Stimulated activated CD4-positive, alpha-beta T cell treated with anti-CD3 and anti-CD28 coated beads, Interleukin-15, amount 100 ng/mL, for 1 hour (primary cell): ENCODE results near the gene SUOX.
"Not testable (repeated sequence)": the region's sequence is repeated elsewhere in the genome, so short reads cannot be mapped to it uniquely, and the experiment has no call there.

Experiments
- DNase-seq, 2 donors: peaks; one replicate each; pipeline ENCODE4 v3.0.0-alpha.2; 2020; ENCODE audit warnings: low read depth in 1 of 2, low spot score in 1 of 2

Gene SUOX

DNA sequence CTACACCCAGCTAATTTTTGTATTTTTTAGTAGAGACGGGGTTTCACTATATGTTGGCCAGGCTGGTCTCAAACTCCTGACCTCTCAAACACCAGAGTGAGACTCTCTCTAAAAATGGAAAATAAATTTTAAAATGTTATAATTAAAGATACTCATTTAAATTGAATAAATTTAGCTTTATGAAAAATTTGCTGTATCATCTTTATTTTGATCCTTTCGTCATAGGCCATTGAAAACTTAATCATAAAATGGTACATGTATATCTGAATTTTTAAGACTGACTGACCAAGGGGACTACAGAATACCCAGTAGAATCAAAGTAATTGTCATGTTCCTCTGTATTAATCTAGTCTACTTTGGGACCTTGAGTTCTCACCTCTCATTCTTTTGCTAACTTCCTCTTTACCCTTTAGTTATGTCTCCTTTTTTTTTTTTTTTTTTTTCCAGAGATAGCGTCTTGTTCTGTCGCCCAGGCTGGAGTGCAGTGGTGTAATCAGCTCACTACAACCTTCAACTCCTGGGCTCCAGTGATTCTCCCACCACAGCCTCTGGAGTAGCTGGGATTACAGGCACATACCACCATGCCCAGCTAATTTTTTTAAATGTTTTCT lies 13.7 kb upstream of the SUOX start:
- no peak for DNase-seq

DNA sequence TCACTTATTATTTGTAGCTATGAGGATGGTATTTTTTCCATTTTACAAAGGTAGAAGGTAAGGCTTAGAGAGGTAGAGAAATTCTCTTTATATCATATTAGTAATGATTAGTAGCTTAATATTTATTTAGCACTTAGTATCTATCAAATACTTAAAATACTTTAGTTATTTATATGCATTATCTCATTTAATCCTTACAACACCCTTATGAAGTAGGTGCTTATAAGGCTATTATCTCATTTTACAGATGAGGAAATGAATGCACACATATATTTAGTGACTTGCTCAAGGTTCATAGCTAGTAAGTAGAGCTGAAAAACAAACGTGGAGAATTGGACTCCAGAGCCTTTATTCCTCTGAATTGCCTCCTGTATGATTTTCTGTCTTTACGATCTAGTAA lies 12.2 kb upstream of the SUOX start:
- no peak for DNase-seq

DNA sequence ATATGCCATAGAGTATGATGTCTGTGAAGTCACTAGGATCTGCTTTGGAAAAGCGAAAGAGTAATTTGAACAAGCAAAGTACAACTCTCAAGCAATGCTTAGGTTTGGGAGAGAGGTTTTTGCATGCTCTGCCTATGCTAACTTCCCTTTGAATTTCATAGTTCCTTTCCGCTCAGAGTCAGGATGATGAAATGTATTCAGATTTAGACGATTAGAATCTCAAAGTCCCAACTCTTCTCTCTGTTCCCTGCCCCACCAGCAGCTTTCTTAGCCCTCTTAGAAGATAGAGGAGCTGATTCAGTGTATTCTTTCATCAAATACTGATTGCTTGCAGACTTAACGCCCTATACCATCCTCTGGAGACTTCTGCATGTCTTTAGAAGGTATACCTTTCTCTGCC lies 11.7 kb upstream of the SUOX start:
- no peak for DNase-seq

DNA sequence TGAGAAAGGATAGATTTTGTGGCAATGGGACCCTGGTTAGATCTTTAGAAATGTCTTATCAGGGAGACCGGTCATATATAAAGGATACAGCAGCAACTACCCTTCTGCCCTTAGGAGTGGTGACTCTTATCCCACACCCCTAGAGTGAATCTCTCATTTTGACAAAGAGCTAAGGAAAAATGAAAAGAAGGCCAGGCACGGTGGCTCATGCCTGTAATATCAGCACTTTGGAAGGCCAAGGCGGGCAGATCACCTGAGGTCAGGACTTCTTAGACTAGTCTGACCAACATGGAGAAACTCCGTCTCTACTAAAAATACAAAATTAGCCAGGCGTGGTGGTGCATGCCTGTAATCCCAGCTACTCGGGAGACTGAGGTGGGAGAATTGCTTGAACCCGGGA lies 11.1 kb upstream of the SUOX start:
- not testable (repeated sequence) for DNase-seq

DNA sequence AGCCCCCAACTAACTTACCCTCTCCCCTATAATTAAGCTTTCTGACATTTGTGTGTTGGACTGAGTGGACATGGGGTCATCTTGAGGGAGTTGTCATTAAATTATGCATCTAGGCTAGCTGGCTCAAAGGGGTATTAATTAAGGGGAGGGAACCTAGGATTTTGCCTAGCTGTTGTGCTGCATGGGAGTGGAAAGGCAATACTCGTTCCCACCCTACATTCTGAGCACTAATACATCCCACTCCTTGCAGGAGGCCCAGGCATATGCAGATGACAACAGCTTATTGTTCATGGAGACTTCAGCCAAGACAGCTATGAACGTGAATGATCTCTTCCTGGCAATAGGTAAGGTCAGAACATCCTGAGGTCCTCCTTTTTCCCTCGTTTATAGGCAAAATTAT lies 6.0 kb upstream of the SUOX start:
- DNase-seq, result no peak

DNA sequence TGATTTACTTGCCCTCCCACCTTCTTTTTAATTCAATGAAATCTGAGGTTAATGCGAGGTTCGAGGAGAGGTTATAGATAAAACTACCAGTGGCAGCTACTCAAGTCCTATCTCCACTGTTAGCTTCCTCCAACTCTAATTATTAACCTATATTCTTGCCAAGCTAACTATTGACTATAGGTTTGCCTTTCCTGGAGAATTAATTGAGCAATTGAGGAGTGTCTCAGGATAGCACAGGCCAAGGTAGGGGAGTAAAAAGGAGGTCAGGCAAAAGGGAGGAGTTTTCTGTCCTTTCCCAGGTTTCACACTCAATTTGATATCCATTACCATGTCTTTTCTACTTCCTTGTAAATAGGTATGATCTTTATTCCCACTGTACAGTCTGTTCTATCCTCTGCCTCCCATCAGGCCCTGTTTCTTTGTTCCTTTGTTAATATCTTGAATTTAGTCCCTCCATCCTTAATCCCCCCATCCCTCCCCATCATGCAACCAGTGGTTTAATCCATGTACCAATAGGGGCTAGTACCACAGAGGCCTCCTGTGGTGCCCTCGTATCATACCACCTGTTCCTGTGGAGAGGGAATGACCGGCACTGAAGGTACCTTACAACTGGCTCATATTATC lies 3.7 kb upstream of the SUOX start:
- DNase-seq, result no peak

DNA sequence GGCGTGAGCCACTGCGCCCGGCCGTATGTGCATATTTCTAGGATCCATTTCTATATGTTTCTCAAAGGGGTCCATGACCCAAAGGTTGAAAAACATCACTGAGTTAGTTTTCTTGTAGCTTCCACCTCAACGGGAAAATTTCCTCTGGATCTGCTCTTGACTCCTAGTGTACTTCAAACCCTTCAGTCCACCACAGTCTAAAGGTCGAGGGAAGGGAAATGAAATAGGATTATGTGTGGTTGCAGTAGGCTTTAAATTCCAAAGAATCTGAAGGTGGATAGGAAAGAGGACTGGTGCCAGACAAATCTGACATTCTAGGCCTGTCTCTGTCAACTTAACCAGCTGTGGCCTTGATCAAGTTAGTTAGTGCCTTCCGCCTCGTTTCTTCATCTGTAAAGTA lies 1.7 kb upstream of the SUOX start:
- DNase-seq, result no peak

DNA sequence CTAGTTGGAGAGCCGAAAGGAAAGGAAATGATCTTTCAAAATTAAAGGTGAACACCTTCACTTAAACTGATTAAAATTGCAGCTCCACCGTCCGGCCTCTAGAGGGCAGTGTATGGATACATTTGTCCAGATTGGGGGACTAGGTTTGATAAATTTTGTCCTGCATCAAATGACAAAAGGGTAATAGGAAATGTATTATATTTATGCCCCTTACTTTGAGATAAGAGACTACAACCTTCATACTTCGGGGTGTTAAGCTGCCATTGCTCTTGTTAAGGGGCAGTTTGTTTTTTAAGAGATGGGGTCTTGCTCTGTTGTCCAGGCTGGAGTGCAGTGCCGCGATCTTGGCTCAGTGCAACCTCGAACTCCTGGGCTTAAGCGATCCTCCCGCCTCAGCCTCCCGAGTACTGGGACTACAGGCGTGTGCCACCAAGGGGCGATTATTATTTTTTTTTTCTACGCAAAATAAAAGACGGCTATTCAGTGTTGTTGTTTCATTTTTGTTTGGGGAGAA lies 818 bp upstream of the SUOX start:
- peak in 1 of 2 donors; percentile 30 for DNase-seq

DNA sequence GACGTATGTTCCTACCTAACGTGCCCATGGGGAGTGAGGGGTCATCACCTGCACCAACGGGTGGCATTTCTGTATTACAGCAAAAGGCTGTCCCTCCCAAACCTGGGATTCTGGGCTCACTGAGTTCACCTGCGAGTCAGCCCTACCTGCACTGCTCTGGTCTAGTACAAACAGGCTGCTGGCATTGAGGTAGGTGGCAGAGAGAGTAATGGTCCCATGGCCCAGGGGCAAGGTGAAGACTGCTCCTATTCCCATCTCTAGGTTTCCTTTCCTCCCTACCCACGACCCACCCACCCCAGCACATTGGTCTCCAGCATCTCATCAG lies 421 bp downstream of the SUOX start:
- no peak for DNase-seq

DNA sequence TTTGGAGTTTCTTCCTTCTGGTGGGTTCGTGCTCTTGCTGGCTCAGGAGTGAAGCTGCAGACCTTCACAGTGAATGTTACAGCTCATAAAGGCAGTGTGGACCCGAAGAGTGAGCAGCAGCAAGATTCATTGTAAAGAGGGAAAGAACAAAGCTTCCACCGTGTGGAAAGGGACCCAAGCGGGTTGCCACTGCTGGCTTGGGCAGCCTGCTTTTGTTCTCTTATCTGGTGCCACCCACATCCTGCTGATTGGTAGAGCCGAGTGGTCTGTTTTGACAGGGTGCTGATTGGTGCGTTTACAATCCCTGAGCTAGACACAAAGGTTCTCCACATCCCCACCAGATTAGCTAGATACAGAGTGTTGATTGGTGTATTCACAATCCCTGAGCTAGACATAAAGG lies 2.4 kb downstream of the SUOX start:
- not testable (repeated sequence) for DNase-seq

DNA sequence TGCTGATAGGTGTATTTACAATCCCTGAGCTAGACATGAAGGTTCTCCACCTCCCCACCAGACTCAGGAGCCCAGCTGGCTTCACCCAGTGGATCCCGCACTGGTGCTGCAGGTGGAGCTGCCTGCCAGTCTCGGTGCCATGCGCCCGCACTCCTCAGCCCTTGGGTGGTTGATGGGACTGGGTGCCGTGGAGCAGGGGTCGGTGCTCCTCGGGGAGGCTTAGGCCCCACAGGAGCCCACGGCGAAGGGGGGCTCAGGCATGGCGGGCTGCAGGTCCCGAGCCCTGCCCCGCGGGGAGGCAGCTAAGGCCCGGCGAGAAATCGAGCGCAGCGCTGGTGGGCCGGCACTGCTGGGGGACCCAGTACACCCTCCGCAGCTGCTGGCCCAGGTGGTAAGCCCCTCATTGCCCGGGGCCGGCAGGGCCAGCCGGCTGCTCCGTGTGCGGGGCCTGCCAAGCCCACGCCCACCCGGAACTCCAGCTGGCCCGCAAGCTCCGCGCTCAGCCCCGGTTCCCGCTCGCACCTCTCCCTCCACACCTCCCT lies 3.0 kb downstream of the SUOX start:
- not testable (repeated sequence) for DNase-seq

DNA sequence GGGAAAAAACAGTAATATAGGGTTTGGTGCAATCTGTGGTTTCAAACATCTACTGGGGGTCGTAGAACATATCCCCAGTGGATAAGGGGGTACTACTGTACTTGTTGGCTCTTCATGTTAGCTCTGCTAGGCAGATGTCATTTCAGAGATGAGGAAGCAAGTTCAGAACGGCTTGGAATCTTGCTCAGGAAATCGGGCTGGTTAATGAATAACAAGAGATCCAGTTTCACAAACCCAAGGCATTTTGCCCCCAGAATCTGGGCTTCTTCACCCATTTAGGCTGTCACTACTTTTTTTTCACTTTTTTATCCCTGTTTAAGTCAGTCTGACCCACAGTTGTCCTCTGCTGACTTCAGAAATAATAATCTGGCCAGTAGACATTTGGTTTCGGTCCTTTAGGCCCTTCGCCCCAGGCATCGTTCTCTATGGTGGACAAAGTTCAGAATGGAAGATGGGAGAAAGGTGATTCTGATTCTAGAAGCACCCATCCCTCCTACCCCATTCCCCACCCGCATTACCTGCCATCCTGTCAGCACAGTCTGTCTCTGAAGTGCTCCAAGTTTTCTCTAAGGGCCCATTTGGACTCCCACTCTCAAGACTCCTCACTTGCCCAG lies 4.5 kb downstream of the SUOX start:
- no peak for DNase-seq

DNA sequence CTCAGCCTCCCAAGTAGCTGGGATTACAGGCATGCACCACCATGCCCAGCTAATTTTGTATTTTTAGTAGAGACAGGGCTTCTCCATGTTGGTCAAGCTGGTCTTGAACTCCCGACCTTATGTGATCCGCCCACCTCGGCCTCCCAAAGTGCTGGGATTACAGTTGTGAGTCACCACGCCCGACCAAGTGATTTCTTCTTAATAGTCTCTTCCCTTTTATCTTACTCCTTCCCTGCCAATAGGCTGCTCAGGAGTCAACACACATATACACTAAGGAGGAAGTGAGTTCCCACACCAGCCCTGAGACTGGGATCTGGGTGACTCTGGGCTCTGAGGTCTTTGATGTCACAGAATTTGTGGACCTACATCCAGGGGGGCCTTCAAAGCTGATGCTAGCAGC lies 6.3 kb downstream of the SUOX start:
- DNase-seq, result not testable (repeated sequence)

DNA sequence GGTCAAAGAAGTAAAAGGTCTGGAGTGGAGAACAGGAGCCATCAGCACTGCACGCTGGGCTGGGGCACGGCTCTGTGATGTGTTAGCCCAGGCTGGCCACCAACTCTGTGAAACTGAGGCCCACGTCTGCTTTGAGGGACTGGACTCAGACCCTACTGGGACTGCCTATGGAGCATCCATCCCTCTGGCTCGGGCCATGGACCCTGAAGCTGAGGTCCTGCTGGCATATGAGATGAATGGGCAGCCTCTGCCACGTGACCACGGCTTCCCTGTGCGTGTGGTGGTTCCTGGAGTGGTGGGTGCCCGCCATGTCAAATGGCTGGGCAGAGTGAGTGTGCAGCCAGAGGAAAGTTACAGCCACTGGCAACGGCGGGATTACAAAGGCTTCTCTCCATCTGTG lies 7.1 kb downstream of the SUOX start:
- no peak for DNase-seq

DNA sequence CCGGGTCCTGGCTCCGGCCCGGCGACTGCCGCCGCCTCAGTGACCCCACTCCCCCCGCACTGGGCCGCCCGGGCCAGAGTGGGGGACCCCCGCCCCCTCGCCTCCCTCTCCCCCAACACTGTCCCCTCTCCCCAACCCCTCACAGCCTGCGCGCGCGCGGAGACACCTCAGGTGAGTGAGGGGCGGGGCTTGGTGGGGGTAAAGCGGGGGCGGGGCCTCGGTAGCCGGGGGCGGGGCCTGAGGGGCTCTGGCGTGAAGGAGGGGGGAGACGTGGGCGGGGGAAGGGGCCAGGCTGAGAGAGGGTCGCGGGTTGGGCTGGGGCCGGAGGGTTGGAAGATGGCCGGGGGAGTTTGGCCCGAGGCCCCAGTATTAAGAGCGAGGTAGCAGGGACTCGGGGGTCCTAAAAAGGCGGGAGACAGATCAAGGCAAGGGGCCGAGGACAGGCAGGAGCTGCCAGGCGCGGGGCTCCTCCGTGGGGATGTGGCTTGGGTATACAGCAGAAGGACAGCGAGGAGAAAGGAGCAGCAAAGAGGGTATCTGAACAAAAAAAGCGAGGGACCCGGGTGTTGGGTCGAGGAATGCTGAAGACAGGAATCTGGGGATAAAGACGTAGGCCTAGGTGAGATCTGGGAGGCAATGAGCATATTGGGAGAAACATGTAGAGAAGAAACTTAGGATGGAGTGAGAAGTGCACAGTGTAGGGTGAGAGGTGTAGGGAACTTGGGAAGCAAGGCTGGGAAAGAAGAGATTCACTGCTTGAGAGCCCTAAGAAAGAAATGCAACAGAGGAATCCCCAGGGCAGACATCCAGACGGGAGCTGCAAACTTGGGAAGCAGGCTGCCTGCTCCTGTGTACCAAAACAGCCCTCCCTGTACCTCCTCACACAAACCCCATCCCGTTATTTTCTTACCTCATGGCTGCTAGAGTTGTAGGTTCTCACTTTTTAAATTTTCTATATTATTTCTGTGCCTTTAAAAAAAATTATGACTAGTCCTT lies 10.8 kb downstream of the SUOX start:
- DNase-seq, result peak; percentile 53 to 60

DNA sequence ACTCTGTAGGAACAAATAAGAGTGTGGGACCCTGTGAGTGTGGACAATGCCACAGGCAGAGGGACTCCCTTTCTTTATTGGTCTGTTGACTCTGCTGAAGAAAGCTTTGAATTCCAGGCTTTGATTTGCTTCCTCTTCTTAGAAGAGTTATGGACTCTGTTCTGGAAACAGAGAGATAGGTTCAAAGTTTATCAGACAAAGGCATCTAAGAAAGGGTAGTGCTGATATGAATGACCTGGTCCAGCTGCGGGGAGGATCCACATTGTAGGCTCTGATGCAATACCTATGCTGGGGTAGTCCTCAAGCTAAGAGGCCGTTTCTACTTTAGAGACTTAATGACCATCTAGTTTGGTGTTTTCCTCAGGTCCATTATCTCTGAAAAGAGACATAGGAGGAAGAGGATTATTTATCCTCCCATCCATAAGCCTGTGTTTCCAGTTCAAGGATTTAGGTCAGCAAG lies 13.1 kb downstream of the SUOX start:
- no peak for DNase-seq

DNA sequence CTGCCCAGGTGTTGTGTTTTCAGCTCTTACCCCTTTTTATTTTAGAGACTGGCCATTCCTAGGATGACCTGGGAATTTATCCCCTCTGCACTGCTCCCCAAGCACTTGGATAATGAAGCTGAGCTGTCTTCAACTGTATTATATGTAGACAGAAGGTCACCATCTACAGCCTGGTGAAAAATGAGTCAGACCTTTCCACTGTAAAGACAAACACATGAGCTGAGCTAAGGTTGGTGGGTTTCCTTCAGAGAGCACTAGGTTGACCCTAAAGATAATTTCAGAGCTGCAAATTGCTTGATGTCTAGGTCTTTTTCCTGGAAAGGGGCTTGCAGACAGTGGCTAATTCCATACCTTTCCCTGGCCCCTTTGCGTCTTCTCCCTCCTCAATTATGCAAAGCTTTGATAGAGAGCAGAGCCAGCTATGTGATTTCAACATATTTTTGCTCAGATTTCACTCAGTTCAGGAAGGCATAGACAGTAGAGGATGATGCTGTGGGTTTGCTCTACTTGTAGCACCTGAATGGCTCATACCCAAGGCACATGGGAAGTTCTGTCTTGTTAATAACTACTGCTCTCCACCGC lies 14.5 kb downstream of the SUOX start:
- DNase-seq, result no peak

DNA sequence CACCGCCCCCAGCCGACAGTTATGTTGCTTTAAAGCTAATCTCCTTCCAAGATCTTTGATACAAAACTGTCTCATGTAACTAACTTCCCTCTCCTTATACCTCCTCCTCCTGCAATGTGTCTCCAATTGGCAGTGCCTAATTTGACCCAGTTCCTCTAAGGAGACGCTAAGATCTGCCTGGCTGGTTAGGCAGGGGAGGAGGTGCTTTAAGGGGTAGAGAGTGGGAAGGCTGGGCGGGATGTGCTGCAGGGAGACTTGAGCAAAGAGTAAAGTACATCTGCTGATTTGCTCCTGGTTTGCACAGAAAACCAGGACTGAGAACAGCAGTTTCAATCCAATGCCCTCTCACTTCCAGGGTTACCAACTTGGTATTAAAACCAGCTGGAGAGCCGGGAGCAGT lies 16.4 kb downstream of the SUOX start:
- DNase-seq, result no peak

DNA sequence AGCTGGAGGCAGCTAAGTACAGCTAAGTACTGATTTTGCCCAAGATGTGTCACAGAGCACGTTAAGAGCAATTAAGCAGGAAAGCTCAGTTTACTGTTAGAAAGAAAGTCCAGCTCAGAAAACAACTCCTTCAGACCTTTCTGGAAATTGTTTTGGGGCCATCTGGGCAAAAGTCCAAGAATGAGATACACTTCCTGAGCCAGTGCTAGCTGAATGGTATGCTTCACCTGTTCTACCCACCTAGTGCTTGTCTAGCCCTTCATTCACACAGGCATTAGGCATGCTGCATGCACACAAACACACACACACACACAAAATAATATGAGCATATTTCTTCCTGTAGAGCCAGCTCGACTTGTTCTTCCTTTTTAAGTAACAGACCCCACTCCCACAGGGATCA lies 17.1 kb downstream of the SUOX start:
- no peak for DNase-seq

DNA sequence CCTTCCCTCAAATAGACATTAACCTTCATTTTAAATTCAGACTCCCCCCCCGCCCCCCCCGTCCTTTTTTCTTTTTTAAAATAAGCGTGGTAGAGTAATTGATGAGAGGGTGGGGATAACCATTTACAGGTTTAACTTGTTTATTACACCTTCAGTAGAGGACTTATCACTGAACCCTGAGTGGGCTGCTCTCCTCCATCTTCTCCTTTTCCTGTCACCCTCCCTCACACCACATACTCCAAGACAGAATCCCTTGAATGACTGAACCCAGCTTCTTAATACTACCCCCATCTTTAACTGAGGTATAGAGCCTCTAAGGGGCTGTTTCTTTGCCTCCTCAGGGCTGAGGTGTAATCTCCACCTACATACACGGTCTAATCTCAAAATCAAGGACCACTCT lies 20.1 kb downstream of the SUOX start:
- no peak for DNase-seq

DNA sequence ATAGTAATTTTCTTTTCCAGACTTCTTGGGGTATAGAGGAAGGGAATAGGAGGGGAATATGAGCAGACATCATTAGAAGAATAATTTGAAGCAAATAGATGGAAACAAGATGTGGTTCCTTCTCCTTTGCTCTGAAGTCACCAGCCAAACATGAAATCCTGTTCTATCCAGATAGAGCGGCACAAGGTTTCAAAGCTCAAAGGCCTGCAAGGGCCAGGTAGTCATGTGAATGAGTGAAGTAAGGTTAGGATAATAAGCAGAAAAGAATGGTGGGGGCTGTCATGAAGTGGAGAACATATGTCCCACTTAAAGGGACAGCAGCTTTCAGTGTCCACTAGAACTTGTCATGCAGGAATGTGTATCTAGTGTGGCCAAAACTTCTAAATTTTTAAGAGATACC lies 21.3 kb downstream of the SUOX start:
- no peak for DNase-seq
